SK-N-MC (cell line): ENCODE measurements around the gene SMIM15.
A peak's percentile ranks its signal among the peaks of the same experiment; 100 is the strongest.
"Not testable (repeated sequence)": the region's sequence is repeated elsewhere in the genome, so short reads cannot be mapped to it uniquely, and the experiment has no call there.

Experiments used
- DNase-seq: peaks from one replicate; pipeline ENCODE4 v3.0.0-alpha.2; 2011; ENCODE audit warnings: low read depth, low spot score
- H3K27ac ChIP-seq: fragments of 200-600 bp; sonication (generic); 2 replicates; pipeline ENCODE4 v1.5.1; 2016; ENCODE audit warnings: mixed run types
- H3K36me3 ChIP-seq: fragments of 200-600 bp; sonication (generic); 2 replicates; pipeline ENCODE4 v1.6.1; 2017; ENCODE audit warnings: antibody characterized with exemption, low read length, mixed read lengths; ENCODE audit not compliant: insufficient read depth
- H3K4me3 ChIP-seq: fragments of 200-600 bp; sonication (generic); 2 replicates; pipeline ENCODE4 v1.5.1; 2016
- H3K9ac ChIP-seq: fragments of 200-600 bp; sonication (generic); 2 replicates; pipeline ENCODE4 v1.8.0; 2017; ENCODE audit warnings: mixed run types, mixed read lengths; ENCODE audit not compliant: insufficient read length
- H3K9me3 ChIP-seq: fragments of 200-600 bp; sonication (generic); 2 replicates; pipeline ENCODE4 v1.6.1; 2017; ENCODE audit warnings: low read depth, mild to moderate bottlenecking, antibody characterized with exemption, low read length, moderate library complexity, mixed read lengths
- EZH2 ChIP-seq: fragments of 200-600 bp; sonication (generic); IDR thresholded peaks from one replicate; pipeline ENCODE4 v1.6.1; 2017; ENCODE audit warnings: antibody characterized with exemption
- FOXP2 ChIP-seq: optimal IDR thresholded peaks from 2 replicates; pipeline ENCODE3; 2011; ENCODE audit warnings: mild to moderate bottlenecking, moderate library complexity; ENCODE audit not compliant: insufficient read depth; ENCODE audit errors: extremely low read length, control extremely low read depth
- POLR2AphosphoS5 ChIP-seq: IDR thresholded peaks from 2 replicates; pipeline ENCODE4 v1.6.1; 2012; ENCODE audit warnings: mild to moderate bottlenecking, low read depth, low read length, borderline replicate concordance

Gene SMIM15

GRCh38 chr5:61162010-61162831 is at the start of gene SMIM15:
Gene SMIM15 (minus strand): TSS chr5:61162468. CDS start chr5:61160171, 2,297 bp downstream.
- Histone ChIP-seq H3K9me3 (no peaks in the 10 kb centered on the region), H3K27ac (peak within 1 kb of the TSS; percentile 77), H3K36me3 (peaks cover 44% of the 10 kb centered on the region), H3K9ac (peak within 1 kb of the TSS; percentile 94), H3K4me3 (peak within 1 kb of the TSS; percentile 98)
- DNase-seq = no peak
- no peak for TF ChIP-seq FOXP2
- TF ChIP-seq EZH2 = no peak
- peak; percentile 96 for TF ChIP-seq POLR2AphosphoS5

DNA sequence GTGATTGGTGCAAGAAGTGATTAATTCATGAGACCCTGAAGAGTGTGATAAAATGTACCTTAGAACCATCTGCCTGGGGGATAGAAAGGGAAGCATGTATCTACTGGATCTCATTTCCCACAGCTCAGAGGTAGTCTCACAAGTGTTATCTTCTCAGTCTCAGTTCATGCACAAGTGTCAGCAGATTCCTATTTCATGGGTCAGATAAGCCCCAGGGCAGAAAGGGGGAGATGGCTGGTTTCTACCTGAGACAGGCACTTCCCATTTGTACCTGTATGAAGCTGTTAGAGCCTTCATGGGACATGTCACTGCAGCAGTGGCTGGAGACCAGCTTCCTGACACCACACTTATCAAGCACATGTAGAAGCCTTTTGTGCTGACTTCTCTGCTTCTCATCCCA is 45.6 kb upstream of the SMIM15 start:
- Histone ChIP-seq H3K4me3 (no peak overlapping the region), H3K36me3 (no peaks in the 10 kb centered on the region), H3K27ac (no peak overlapping the region), H3K9me3 (no peaks in the 10 kb centered on the region; the same call in 1 of the 2 replicates), H3K9ac (no peak overlapping the region)
- DNase-seq = no peak
- TF ChIP-seq EZH2 = no peak
- TF ChIP-seq POLR2AphosphoS5 = no peak
- no peak for TF ChIP-seq FOXP2

DNA sequence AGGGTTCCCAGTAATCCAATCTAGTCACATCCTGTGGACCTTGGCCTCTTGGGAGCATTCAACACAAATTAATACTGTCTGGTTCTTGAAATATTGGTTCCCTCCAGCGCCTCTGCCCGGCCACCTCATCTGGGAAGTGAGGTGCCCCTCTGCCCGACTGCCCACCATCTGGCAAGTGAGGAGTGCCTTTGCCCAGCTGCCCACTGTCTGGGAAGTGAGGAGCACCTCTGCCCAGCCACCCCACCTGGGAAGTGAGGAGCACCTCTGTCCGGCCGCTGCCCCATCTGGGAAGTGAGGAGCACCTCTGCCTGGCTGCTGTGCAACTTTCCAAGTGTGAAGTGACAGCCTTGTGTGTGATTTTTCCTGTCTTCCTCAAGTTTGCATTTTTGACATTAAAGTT is 42.7 kb upstream of the SMIM15 start:
- H3K9ac ChIP-seq = no peak overlapping the region
- TF ChIP-seq EZH2 = no peak
- no peak for TF ChIP-seq FOXP2
- TF ChIP-seq POLR2AphosphoS5 = no peak
- no peak overlapping the region for H3K4me3 ChIP-seq
- H3K27ac ChIP-seq = no peak overlapping the region
- H3K9me3 ChIP-seq = no peaks in the 10 kb centered on the region; the same call in 1 of the 2 replicates
- no peaks in the 10 kb centered on the region for H3K36me3 ChIP-seq
- DNase-seq = no peak

DNA sequence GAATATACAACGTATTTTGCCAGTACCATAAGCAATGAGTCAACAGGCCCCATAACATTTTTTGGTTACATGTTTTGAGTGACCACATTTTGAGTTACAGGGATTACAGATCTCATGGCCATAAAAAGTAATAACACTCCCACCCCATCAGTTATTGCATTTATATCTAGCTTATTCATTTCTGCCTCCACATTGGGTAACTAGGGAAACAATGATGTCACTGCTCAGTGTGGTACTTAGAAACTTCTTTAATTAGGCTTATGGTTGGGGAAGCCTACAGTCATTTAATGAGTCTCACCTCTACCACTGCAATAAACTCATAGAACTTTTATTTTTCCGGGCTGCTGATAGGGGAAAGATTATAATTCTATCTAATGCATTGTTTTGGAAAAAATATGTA is 39.9 kb upstream of the SMIM15 start:
- no peak overlapping the region for H3K4me3 ChIP-seq
- H3K27ac ChIP-seq = no peak overlapping the region
- no peak overlapping the region for H3K9ac ChIP-seq
- no peak for DNase-seq
- no peaks in the 10 kb centered on the region; the same call in 1 of the 2 replicates for H3K9me3 ChIP-seq
- H3K36me3 ChIP-seq = no peaks in the 10 kb centered on the region
- TF ChIP-seq POLR2AphosphoS5 (no peak), EZH2 (no peak), FOXP2 (no peak)

- TF ChIP-seq FOXP2 (no peak), POLR2AphosphoS5 (no peak), EZH2 (no peak)
- H3K9ac ChIP-seq = no peak overlapping the region
- no peak for DNase-seq
- H3K4me3 ChIP-seq = no peak overlapping the region
- H3K36me3 ChIP-seq = no peaks in the 10 kb centered on the region
- H3K9me3 ChIP-seq = no peaks in the 10 kb centered on the region; the same call in 1 of the 2 replicates
- H3K27ac ChIP-seq = no peak overlapping the region
Observed at GRCh38 chr5:61200582-61201155, 38.4 kb upstream of the SMIM15 start.

GRCh38 chr5:61198606-61199005 is 36.3 kb upstream of the SMIM15 start:
- Histone ChIP-seq H3K9me3 (no peaks in the 10 kb centered on the region; the same call in 1 of the 2 replicates), H3K27ac (no peak overlapping the region), H3K9ac (no peak overlapping the region), H3K36me3 (no peaks in the 10 kb centered on the region), H3K4me3 (no peak overlapping the region)
- DNase-seq = no peak
- no peak for TF ChIP-seq POLR2AphosphoS5
- no peak for TF ChIP-seq EZH2
- no peak for TF ChIP-seq FOXP2

GRCh38 chr5:61187826-61188225 is 25.6 kb upstream of the SMIM15 start:
- H3K36me3 ChIP-seq, H3K27ac ChIP-seq, H3K9ac ChIP-seq, DNase-seq, H3K9me3 ChIP-seq, H3K4me3 ChIP-seq: not testable (repeated sequence)

- H3K36me3 ChIP-seq, DNase-seq, H3K9ac ChIP-seq, H3K4me3 ChIP-seq, H3K9me3 ChIP-seq, H3K27ac ChIP-seq: not testable (repeated sequence)
Observed at GRCh38 chr5:61187352-61187751, 25.1 kb upstream of the SMIM15 start.

GRCh38 chr5:61186634-61187033 is 24.4 kb upstream of the SMIM15 start:
- Histone ChIP-seq H3K36me3 (peaks cover 3% of the 10 kb centered on the region; the same call in 1 of the 2 replicates), H3K4me3 (no peak overlapping the region)
- no peak for TF ChIP-seq EZH2
- TF ChIP-seq FOXP2 = no peak
- no peak for TF ChIP-seq POLR2AphosphoS5

More at GRCh38 chr5:61186634-61187033, 24.4 kb upstream of the SMIM15 start:
- no peak for DNase-seq
- no peak overlapping the region for H3K27ac ChIP-seq
- H3K9ac ChIP-seq = no peak overlapping the region
- no peaks in the 10 kb centered on the region for H3K9me3 ChIP-seq
